ENCODE measurements around the gene SIGLEC5. TPM values are rescaled to one million over a fixed set of nuclear protein-coding genes. Genes with fewer than 3 reads are reported as not detected.
A peak's percentile ranks its signal among the peaks of the same experiment; 100 is the strongest.

Gene SIGLEC5
- total RNA-seq, 4 donors from 2014 or later, result 0.27 to 0.92 (median 0.44) TPM; not detected in 1

DNA sequence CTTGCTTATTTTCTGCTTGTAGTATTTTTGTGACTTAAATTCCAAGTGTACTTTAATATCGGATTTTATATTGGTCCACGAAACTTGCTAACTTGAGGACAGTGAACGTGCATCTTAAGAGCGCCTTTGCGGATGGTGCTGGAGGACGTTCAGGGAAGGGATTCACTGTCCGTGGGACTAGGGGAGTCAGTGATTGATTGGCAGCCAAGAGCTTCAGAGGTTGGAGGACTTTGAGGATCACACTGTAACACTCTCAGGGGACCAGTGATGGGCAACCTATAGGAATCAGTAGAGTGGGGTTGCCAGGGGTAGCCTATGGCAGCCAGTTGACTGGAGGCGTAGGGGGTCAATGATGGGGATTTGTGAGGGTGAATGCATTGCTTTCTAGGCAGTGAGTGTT lies 58.6 kb downstream of the SIGLEC5 start:
- no peak overlapping the region for H3K27ac ChIP-seq
- peaks cover 5 to 6% of the 10 kb centered on the region in 2 donors for H3K36me3 ChIP-seq
- no peak for DNase-seq
- peaks cover 10 to 17% of the 10 kb centered on the region in 2 donors for H3K4me1 ChIP-seq
- no peaks in the 10 kb centered on the region for H3K9me3 ChIP-seq
- intact Hi-C loops (cut with DNase I), result no loop called here
- peak overlapping the region; percentile 15 to 61 (median 33) for H3K4me3 ChIP-seq (replicated peaks in 1 of 3)
- TF ChIP-seq, protein P1, sequence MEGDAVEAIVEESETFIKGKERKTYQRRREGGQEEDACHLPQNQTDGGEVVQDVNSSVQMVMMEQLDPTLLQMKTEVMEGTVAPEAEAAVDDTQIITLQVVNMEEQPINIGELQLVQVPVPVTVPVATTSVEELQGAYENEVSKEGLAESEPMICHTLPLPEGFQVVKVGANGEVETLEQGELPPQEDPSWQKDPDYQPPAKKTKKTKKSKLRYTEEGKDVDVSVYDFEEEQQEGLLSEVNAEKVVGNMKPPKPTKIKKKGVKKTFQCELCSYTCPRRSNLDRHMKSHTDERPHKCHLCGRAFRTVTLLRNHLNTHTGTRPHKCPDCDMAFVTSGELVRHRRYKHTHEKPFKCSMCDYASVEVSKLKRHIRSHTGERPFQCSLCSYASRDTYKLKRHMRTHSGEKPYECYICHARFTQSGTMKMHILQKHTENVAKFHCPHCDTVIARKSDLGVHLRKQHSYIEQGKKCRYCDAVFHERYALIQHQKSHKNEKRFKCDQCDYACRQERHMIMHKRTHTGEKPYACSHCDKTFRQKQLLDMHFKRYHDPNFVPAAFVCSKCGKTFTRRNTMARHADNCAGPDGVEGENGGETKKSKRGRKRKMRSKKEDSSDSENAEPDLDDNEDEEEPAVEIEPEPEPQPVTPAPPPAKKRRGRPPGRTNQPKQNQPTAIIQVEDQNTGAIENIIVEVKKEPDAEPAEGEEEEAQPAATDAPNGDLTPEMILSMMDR (IDR thresholded peaks at IDR 0.05), result no peak
- TF ChIP-seq POLR2A (IDR thresholded peaks at IDR 0.05), result no peak
- no peaks in the 10 kb centered on the region for H3K27me3 ChIP-seq
- 6 to 9% methylated on average over 8 of the region's 8 CpGs for WGBS, 2 donors

DNA sequence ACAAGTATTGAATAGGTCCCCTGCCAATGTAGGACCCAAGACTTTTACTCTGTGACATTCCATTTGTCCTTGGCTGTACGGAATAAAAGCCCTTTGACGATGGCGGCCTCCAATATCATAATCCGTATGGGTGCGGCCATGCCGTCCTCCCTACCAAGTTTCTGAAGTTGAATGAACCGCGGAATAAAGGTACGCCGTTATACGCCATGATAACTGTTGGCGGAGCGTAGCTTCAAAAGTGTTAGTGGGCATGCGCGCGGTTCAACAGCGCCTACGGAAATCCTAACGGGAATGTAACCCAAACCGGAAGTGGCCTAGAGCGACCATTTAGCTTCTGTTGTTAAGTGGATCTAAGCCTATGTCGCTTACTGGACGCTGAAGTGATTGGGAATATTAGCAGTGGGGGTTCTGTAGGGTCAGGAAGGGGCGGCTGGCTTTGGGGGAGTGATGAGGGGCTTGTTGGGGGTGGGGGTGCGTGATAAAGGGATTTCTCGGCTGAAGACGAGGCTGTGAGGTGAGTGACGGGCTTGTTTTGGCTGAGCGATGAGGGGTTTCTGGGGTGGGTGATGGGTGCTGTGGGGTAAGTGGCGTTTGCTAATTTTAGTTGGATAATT lies 59.1 kb downstream of the SIGLEC5 start, which contains the start of gene ZNF175:
ZNF175 (plus strand) TSS at position 322 of the 614 bp plus-strand sequence. CDS start 2,047 bp downstream, outside the sequence.
- peak; percentile 94 to 96 for DNase-seq
- no peak within 1 kb of the TSS for H3K27ac ChIP-seq
- intact Hi-C loops (cut with DNase I), result no loop called here
- no peak for TF ChIP-seq POLR2A (IDR thresholded peaks at IDR 0.05)
- TF ChIP-seq, protein P1 (IDR thresholded peaks at IDR 0.05), result no peak
- no peaks in the 10 kb centered on the region for H3K27me3 ChIP-seq
- peak within 1 kb of the TSS; percentile 15 to 61 (median 33) for H3K4me3 ChIP-seq (replicated peaks in 1 of 3)
- peaks cover 10 to 17% of the 10 kb centered on the region in 2 donors for H3K4me1 ChIP-seq
- H3K9me3 ChIP-seq, result no peaks in the 10 kb centered on the region
- H3K36me3 ChIP-seq, result peaks cover 5 to 6% of the 10 kb centered on the region in 2 donors
- WGBS, 2 donors, result 1 to 2% methylated on average over 30 of the region's 30 CpGs

DNA sequence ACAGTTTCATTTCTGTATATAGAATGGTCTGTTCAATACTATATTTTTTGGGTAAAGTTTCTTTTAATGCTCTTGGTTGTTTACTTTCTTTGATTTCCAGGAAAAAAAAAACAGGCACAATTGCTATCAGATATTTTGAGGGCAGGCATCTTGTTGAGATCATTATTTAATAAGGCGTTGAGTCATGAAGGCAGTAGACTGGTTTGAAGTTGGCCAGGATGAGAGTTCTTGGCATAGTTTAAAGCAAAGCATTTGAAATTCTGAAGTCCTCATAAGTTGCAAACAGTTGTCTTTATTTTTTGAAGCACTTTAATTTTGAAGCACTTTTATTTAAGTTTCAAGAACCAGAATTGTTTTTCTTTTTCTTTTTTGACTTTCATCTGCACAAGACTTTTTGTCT lies 61.7 kb downstream of the SIGLEC5 start:
- no peak for TF ChIP-seq POLR2A (IDR thresholded peaks at IDR 0.05)
- TF ChIP-seq, protein P1 (IDR thresholded peaks at IDR 0.05), result no peak
- H3K27ac ChIP-seq, result no peak overlapping the region
- intact Hi-C loops (cut with DNase I), result no loop called here
- no peak for DNase-seq
- no peaks in the 10 kb centered on the region for H3K9me3 ChIP-seq
- no peak overlapping the region for H3K4me3 ChIP-seq (replicated peaks in 1 of 3)
- WGBS, 2 donors, result 71 to 83% methylated on average over 1 of the region's 1 CpG
- peaks cover 2% of the 10 kb centered on the region in 2 donors for H3K36me3 ChIP-seq
- H3K27me3 ChIP-seq, result no peaks in the 10 kb centered on the region
- peaks cover 10 to 16% of the 10 kb centered on the region in 2 donors for H3K4me1 ChIP-seq

DNA sequence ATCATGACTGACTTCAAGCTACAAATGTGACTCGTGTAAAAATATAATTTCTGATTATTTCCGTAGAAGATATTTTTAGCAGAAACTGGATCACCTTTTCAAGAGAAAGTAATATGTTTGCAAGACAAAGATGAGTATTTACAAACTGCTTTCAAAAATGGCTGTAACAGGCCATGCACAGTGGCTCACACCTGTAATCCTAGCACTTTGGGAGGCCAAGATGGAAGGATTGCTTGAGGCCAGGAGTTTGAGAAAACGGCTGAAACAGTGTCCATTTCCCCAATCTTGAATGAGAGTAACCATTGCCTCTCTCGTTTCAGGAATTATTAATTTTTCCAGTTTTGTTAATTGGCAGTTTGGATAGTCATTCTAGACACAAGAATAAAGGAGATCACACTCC lies 62.6 kb downstream of the SIGLEC5 start:
- TF ChIP-seq, protein P1 (IDR thresholded peaks at IDR 0.05), result no peak
- TF ChIP-seq POLR2A (IDR thresholded peaks at IDR 0.05), result no peak
- no peak for DNase-seq
- intact Hi-C loops (cut with DNase I), result no loop called here
- WGBS, 2 donors, result 79 to 81% methylated on average over 4 of the region's 4 CpGs
- peaks cover 10% of the 10 kb centered on the region in 2 donors for H3K4me1 ChIP-seq
- no peaks in the 10 kb centered on the region for H3K9me3 ChIP-seq
- no peak overlapping the region for H3K4me3 ChIP-seq (replicated peaks in 1 of 3)
- H3K27me3 ChIP-seq, result no peaks in the 10 kb centered on the region
- H3K27ac ChIP-seq, result no peak overlapping the region
- no peaks in the 10 kb centered on the region for H3K36me3 ChIP-seq

DNA sequence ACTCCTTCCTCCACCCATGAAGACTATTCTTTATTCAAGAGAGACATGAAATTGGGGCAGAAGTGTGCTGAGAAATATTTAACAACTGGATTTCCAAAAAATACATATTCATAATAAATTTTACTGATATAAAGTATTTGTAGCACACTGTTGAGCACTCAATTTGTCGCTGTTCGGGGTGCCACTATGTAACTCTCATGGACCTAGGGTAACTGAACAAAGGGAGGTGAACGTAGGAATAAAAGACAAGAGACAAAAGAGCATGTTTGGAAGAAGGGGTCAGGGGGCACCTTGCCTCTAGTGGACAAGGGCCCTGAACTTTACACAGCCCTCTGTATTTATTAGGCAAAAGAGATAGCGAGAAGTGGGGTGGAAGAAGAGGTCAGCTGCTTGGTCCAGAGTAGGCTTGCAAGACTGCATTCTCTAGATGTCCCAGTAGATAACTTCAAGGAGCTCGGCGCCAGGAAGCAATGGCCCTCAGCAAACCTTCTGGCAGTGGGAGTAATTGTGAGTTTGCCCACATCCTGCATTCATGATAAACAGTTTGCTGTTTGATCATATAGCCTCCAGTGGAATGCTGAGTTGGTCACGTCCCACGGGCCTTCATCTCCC lies 63.6 kb downstream of the SIGLEC5 start:
- Histone ChIP-seq H3K27me3 (no peaks in the 10 kb centered on the region), H3K36me3 (no peaks in the 10 kb centered on the region), H3K27ac (no peak overlapping the region), H3K9me3 (no peaks in the 10 kb centered on the region), H3K4me3 (replicated peaks in 1 of 3) (no peak overlapping the region), H3K4me1 (peaks cover under 1% of the 10 kb centered on the region in 2 donors)
- DNase-seq, result no peak
- intact Hi-C loops (cut with DNase I), result no loop called here
- 45 to 48% methylated on average over 8 of the region's 8 CpGs for WGBS, 2 donors
- no peak for TF ChIP-seq POLR2A (IDR thresholded peaks at IDR 0.05)
- TF ChIP-seq, protein P1 (IDR thresholded peaks at IDR 0.05), result no peak
